BLaER1 treated with 17β-estradiol and CSF1 and Interleukin-3, amounts not matched to agents 10 nM and 100 nM (cell line): ENCODE results near the gene ENOX1.
A peak's percentile ranks its signal among the peaks of the same experiment; 100 is the strongest.

Experiments
- H3K27ac ChIP-seq, 11 experiments: shearing (Covaris generic); formaldehyde crosslinking; 2 replicates each; pipeline ENCODE4 v1.8.1; 2022
- H3K27me3 ChIP-seq, 11 experiments: shearing (Covaris generic); formaldehyde crosslinking; 2 replicates each; pipeline ENCODE4 v1.8.1; 2022
- H3K36me3 ChIP-seq, 11 experiments: shearing (Covaris generic); formaldehyde crosslinking; 2 replicates each; pipeline ENCODE4 v1.8.1; 2022
- H3K4me1 ChIP-seq, 10 experiments: shearing (Covaris generic); formaldehyde crosslinking; 2 replicates each; pipeline ENCODE4 v1.8.1; 2022
- H3K4me2 ChIP-seq, 11 experiments: shearing (Covaris generic); formaldehyde crosslinking; 2 replicates each; pipeline ENCODE4 v1.8.1; 2022
- H3K4me3 ChIP-seq, 10 experiments: shearing (Covaris generic); formaldehyde crosslinking; 2 replicates each; pipeline ENCODE4 v1.8.1; 2022
- H3K9ac ChIP-seq, 11 experiments: shearing (Covaris generic); formaldehyde crosslinking; 2 replicates each; pipeline ENCODE4 v1.8.1; 2022
- H3K9me3 ChIP-seq, 11 experiments: shearing (Covaris generic); formaldehyde crosslinking; replicated peaks in 1 of 11; 2 replicates each; pipeline ENCODE4 v1.8.1; 2022
- H4K20me1 ChIP-seq, 11 experiments: shearing (Covaris generic); formaldehyde crosslinking; 2 replicates each; pipeline ENCODE4 v1.8.1; 2022
- Cebpa-rat ChIP-seq, 11 experiments: shearing (Covaris generic); IDR thresholded peaks; 2 replicates each; pipeline ENCODE4 v1.8.1; 2022

The ENOX1 gene

DNA sequence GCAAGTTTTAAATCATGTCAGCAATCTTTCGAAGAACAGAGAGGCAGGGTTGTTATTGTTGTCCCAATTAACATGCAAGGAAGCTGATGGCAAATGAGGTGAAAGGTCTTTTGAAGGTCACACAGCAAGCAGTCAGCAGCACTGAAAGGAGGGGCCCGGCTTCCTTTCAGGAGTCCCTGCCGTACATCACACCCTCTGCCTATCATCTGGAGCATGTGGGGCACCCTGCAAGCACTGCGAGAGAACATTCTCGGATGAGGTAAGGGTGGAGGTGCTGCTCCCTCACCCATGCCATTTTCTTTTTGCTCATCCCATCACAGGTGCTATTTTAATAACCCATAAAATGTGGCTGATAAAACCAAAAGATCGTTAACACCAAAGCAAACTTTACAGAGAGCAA, 111.2 kb downstream of the ENOX1 start:
- no peak overlapping the region for H3K27ac ChIP-seq
- H3K4me2 ChIP-seq = peak overlapping the region in 3 of 11 experiments; percentile 26 to 45 (median 33); a peak in 4 of 22 replicates
- H3K9me3 ChIP-seq = no peaks in the 10 kb centered on the region
- H3K4me1 ChIP-seq = peaks cover 0 to 13% (median 2%) of the 10 kb centered on the region in 10 experiments; a peak in 9 of 20 replicates
- H4K20me1 ChIP-seq = no peaks in the 10 kb centered on the region
- no peaks in the 10 kb centered on the region for H3K36me3 ChIP-seq
- no peak for TF ChIP-seq Cebpa-rat (IDR thresholded peaks at IDR 0.05)
- H3K27me3 ChIP-seq = no peaks in the 10 kb centered on the region
- no peak overlapping the region for H3K9ac ChIP-seq
- H3K4me3 ChIP-seq = no peak overlapping the region

DNA sequence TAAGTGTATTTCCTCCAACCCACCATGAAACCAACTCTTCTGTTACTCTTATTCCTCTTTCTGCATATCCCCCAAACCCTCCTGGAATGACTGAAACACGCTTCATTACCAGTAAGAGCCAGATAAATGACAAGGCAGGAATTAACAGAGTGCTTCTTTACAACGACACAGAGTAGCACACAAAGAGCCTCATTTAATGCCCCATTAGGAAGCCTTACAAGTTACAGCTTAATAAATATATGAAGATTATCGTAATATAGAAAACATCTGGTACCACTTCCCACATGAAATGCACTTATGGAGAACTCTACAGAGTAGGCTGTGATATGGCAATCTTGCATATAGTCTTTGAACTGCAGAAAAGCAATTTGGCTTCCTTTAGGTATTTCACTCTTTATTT, 116.8 kb downstream of the ENOX1 start:
- no peaks in the 10 kb centered on the region for H3K36me3 ChIP-seq
- no peaks in the 10 kb centered on the region for H3K9me3 ChIP-seq
- no peak overlapping the region for H3K4me3 ChIP-seq
- no peak overlapping the region for H3K27ac ChIP-seq
- H3K4me1 ChIP-seq = no peaks in the 10 kb centered on the region
- H3K27me3 ChIP-seq = no peaks in the 10 kb centered on the region
- H3K9ac ChIP-seq = no peak overlapping the region
- no peaks in the 10 kb centered on the region for H4K20me1 ChIP-seq
- no peak for TF ChIP-seq Cebpa-rat (IDR thresholded peaks at IDR 0.05)
- H3K4me2 ChIP-seq = no peak overlapping the region

DNA sequence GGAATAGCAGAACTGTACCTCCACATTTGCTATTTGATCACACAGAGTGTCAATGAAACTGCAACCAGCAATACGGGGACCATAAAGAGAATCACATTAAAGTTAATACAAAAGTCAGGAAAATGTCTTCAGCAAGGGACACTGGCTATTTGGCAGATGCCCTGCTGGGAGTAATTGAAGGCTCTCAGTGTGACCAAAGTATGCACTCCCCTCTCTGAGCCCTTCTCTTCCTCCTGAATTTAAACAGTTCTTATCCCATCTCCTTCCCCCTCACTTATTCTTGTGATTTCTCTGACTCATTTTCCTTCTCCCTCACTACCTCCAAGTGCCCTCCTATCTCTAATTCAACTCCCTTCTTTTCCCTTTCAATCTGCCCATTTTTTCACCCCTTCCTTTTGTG, 117.7 kb downstream of the ENOX1 start:
- Histone ChIP-seq H3K4me2 (no peak overlapping the region), H4K20me1 (no peaks in the 10 kb centered on the region), H3K4me3 (no peak overlapping the region), H3K27me3 (no peaks in the 10 kb centered on the region), H3K27ac (no peak overlapping the region), H3K9me3 (no peaks in the 10 kb centered on the region), H3K4me1 (no peaks in the 10 kb centered on the region), H3K9ac (no peak overlapping the region), H3K36me3 (no peaks in the 10 kb centered on the region)
- TF ChIP-seq Cebpa-rat (IDR thresholded peaks at IDR 0.05) = no peak

DNA sequence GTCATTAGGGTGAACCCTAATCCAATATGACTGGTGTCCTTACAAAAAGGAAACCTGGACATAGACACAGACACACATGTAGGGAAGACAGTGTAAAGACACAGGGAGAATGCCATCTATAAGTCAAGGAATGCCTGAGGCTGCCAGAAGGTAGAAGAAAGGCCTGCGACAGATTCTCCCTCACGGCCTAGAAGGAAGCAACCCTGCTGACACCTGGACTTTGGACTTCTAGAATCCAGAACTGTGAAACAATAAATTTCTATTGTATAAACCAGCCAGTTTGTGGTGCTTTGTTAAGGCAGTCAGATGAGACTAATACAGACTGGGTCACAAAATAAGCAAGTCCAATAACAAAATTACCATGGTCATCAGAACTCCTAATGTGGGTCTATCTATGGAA, 120.4 kb downstream of the ENOX1 start:
- no peak overlapping the region for H3K27ac ChIP-seq
- H3K36me3 ChIP-seq = no peaks in the 10 kb centered on the region
- H3K4me3 ChIP-seq = no peak overlapping the region
- H3K4me2 ChIP-seq = no peak overlapping the region
- no peaks in the 10 kb centered on the region for H3K27me3 ChIP-seq
- H4K20me1 ChIP-seq = no peaks in the 10 kb centered on the region
- no peak overlapping the region for H3K9ac ChIP-seq
- H3K4me1 ChIP-seq = no peaks in the 10 kb centered on the region
- no peaks in the 10 kb centered on the region for H3K9me3 ChIP-seq
- TF ChIP-seq Cebpa-rat (IDR thresholded peaks at IDR 0.05) = no peak

DNA sequence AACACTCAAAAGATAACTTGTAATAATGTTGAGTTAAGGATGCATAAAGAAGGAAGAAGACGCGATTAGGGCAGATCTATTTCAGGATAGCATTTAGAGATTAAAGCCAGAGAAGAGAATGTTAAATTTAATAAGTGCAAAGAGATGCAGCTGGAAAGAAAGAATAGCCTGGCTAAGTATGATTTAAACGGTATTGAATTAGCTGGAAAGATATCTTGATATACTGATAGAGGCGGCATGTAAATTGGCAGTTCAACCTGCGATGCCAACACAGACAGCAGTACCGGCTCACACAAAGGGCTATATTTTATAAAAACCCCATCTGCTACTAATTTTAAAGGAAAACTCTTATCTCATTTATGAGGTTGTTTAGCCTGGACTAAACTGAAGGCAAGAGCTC, 121.4 kb downstream of the ENOX1 start:
- no peak overlapping the region for H3K4me3 ChIP-seq
- no peaks in the 10 kb centered on the region for H3K4me1 ChIP-seq
- H3K27me3 ChIP-seq = no peaks in the 10 kb centered on the region
- H4K20me1 ChIP-seq = no peaks in the 10 kb centered on the region
- no peaks in the 10 kb centered on the region for H3K9me3 ChIP-seq
- H3K4me2 ChIP-seq = no peak overlapping the region
- H3K9ac ChIP-seq = no peak overlapping the region
- no peaks in the 10 kb centered on the region for H3K36me3 ChIP-seq
- no peak overlapping the region for H3K27ac ChIP-seq
- TF ChIP-seq Cebpa-rat (IDR thresholded peaks at IDR 0.05) = no peak

DNA sequence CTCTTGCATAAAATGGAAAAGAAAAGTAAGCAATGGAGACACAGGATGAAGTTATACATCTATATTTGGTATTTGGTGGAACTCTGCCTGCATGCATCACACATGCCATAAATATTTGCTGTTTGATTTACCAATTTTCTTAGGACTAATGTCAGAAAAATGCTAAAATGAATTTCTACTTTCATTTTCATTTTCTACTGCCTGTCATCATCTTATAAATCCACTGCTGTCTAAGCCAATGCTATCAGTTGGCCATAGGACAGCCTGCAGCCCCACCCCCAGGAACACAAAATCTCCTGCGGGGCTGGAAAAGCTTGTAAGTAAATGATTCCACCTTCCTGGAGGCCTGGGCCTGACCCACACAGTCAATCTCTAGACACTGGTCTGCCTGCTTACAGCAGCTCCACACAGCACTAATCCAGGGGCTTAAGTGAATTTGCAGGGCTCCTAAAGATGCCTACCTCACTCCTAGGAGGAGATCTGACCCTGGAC, 122.0 kb downstream of the ENOX1 start:
- Histone ChIP-seq H3K4me3 (no peak overlapping the region), H3K9ac (no peak overlapping the region), H3K27ac (no peak overlapping the region), H4K20me1 (no peaks in the 10 kb centered on the region), H3K27me3 (no peaks in the 10 kb centered on the region), H3K36me3 (no peaks in the 10 kb centered on the region), H3K4me2 (peak overlapping the region in 1 of 11 experiments; percentile 17; a peak in 1 of 22 replicates), H3K9me3 (no peaks in the 10 kb centered on the region), H3K4me1 (no peaks in the 10 kb centered on the region)
- TF ChIP-seq Cebpa-rat (IDR thresholded peaks at IDR 0.05) = no peak

DNA sequence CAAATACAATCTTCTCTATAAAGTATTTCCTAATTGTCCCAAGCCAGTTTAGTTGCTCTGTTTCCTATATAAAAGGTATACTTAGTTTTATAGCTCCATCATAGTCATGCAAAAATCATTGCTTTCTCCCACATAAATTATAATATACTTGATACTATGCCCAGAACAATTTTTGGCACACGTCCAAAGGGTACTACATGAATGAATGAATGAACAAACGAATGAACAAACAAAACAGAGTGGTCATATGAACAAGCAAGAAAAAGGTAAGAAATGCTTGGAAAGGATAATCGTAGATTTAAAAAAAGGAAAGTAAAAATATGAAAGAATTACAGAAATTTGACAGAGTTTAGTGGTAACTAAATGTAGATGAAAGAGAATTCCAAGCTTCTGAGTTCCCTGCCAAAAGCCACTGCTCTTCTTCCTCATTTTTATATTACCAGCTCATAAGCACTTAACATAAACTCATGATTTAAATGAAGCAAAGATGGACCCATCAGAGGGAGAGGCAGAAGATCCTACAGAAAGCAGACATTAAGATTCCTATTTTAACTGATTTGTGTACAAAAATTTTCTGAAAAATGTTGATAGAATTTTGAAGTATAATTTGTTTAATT, 123.2 kb downstream of the ENOX1 start:
- H3K27me3 ChIP-seq = no peaks in the 10 kb centered on the region
- H4K20me1 ChIP-seq = no peaks in the 10 kb centered on the region
- no peak overlapping the region for H3K4me2 ChIP-seq
- H3K4me3 ChIP-seq = no peak overlapping the region
- no peaks in the 10 kb centered on the region for H3K4me1 ChIP-seq
- TF ChIP-seq Cebpa-rat (IDR thresholded peaks at IDR 0.05) = no peak
- H3K27ac ChIP-seq = no peak overlapping the region
- H3K36me3 ChIP-seq = no peaks in the 10 kb centered on the region
- H3K9me3 ChIP-seq = no peaks in the 10 kb centered on the region
- H3K9ac ChIP-seq = no peak overlapping the region

DNA sequence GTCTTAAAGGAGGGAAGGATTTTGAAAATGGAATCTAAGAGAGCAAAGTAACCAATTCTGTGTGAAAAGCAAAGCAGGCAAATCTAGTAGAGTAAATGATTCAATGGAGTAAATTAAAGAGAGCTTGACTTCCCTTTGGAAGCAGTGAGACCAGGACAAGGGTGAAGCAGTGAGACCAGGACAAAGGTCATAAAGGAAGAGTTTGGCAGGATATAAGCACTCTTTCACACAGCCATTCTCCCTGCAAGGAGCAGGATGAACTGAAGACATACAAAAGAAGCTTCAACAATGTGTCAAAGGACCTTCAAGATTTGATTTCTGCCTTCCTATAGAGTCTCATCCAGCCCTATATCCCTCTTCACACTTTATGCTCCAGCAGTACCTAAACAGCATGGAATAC, 123.8 kb downstream of the ENOX1 start:
- no peaks in the 10 kb centered on the region for H3K27me3 ChIP-seq
- no peak overlapping the region for H3K9ac ChIP-seq
- no peak overlapping the region for H3K4me3 ChIP-seq
- H3K4me1 ChIP-seq = no peaks in the 10 kb centered on the region
- H3K36me3 ChIP-seq = no peaks in the 10 kb centered on the region
- no peak for TF ChIP-seq Cebpa-rat (IDR thresholded peaks at IDR 0.05)
- no peaks in the 10 kb centered on the region for H4K20me1 ChIP-seq
- no peak overlapping the region for H3K27ac ChIP-seq
- H3K4me2 ChIP-seq = no peak overlapping the region
- no peaks in the 10 kb centered on the region for H3K9me3 ChIP-seq

DNA sequence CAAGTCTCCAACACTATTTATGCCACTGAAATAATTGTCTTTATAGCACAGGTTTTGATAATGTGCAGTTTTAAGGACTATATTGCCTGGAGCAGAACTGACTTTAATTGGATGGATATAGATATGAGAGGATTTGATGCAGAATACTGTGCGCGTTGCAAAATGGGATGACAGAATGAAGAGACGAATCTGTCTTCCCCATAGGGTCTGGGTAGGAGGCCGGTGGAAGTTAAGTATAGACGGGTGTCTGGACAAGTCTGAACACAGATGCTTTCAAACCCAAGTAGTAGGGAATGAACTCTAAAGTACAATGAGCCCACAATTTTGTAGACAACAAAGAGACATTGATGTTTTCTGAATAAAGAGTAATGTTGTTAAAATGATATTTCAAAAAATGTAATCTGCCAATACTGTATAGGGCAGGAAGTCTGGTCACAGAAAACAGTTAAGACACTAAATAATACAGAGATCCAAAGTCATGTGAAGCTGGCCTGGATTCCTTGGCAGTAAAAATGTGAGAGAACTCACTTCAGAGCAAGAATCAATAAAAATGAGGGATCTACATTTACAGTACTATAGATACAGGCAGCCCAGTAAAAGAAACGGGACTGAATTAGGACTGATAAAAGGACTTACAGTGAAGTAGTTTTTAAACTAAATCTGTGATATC, 125.5 kb downstream of the ENOX1 start:
- H3K27me3 ChIP-seq = no peaks in the 10 kb centered on the region
- H4K20me1 ChIP-seq = no peaks in the 10 kb centered on the region
- H3K27ac ChIP-seq = no peak overlapping the region
- H3K4me2 ChIP-seq = no peak overlapping the region
- no peaks in the 10 kb centered on the region for H3K36me3 ChIP-seq
- no peak overlapping the region for H3K4me3 ChIP-seq
- no peak overlapping the region for H3K9ac ChIP-seq
- no peaks in the 10 kb centered on the region for H3K4me1 ChIP-seq
- no peak for TF ChIP-seq Cebpa-rat (IDR thresholded peaks at IDR 0.05)
- H3K9me3 ChIP-seq = no peaks in the 10 kb centered on the region

DNA sequence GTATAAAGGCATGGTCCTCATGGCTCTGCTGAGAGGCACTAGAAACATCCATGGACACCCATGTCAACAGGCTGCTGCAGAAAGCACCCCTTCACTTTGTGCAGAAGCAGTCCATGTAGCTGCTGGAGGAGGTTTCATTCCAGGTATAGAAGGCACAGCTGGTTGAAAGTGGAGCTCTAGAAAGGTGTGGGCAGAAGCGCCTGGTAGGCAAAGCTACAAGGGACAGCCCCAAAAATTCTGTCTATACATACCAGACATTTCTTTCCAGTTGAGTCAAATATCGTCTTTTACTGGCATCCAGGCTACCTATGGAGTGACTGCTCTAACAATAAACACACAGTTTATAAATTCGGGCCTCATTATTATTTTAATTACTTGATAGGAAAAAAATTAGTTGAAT, 129.3 kb downstream of the ENOX1 start:
- no peak for TF ChIP-seq Cebpa-rat (IDR thresholded peaks at IDR 0.05)
- Histone ChIP-seq H3K27me3 (no peaks in the 10 kb centered on the region), H4K20me1 (no peaks in the 10 kb centered on the region), H3K4me3 (no peak overlapping the region), H3K9me3 (no peaks in the 10 kb centered on the region), H3K4me1 (no peaks in the 10 kb centered on the region), H3K9ac (no peak overlapping the region), H3K27ac (no peak overlapping the region), H3K36me3 (no peaks in the 10 kb centered on the region), H3K4me2 (no peak overlapping the region)
